Upper lobe of left lung (tissue), 4 donors: ENCODE results near the gene THSD1.

ENCODE experiments used
- EP300 ChIP-seq, 4 donors: sonication (generic); formaldehyde crosslinking; IDR thresholded peaks; one replicate each; pipeline ENCODE4 v1.5.1; 2017; ENCODE audit warnings: antibody characterized with exemption in 4 of 4, control low read depth in 2 of 4
- POLR2A ChIP-seq, 4 donors: fragments of 450-650 bp; IDR thresholded peaks; one replicate each; pipeline ENCODE4 v1.5.1; 2016 to 2017; ENCODE audit warnings: antibody characterized with exemption in 4 of 4, mild to moderate bottlenecking in 2 of 4
- POLR2AphosphoS5 ChIP-seq, 2 donors: sonication (generic); formaldehyde crosslinking; IDR thresholded peaks; one replicate each; pipeline ENCODE4 v1.5.1; 2017; ENCODE audit warnings: antibody characterized with exemption in 2 of 2
- TF ChIP-seq, protein P1 (sequence below), 6 experiments: fragments of 450-650 bp in 4 of 6; fragments of 200-600 bp in 2 of 6; sonication (generic) in 2 of 6; IDR thresholded peaks; one replicate each; pipeline ENCODE4 v1.5.1; 2016 to 2019; ENCODE audit warnings: antibody characterized with exemption in 6 of 6

DNA sequence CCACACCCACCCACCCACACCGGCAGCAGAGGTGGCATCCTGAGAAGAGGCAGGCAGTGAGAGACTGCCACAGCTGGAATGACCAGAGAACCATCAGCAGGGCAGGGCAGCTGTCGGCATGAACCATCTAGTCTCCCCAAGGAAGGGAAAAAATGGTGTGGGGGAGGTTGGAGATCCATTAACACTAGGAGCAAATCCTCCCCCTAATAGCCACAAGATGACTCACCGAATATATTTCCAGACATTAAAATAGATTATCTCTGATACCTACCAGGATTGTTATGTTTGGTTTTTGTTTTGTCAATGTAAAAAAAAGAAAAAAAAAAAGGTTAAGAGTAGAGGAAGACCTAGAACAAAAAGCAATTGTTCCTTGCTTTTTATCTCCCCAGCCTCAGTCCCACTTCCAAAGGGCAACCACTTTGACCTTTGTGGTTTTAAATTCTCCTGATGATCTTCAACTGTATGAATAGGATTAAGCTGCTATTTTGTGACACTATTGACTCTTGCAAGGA, 34.2 kb downstream of the THSD1 start:
- TF ChIP-seq, protein P1, sequence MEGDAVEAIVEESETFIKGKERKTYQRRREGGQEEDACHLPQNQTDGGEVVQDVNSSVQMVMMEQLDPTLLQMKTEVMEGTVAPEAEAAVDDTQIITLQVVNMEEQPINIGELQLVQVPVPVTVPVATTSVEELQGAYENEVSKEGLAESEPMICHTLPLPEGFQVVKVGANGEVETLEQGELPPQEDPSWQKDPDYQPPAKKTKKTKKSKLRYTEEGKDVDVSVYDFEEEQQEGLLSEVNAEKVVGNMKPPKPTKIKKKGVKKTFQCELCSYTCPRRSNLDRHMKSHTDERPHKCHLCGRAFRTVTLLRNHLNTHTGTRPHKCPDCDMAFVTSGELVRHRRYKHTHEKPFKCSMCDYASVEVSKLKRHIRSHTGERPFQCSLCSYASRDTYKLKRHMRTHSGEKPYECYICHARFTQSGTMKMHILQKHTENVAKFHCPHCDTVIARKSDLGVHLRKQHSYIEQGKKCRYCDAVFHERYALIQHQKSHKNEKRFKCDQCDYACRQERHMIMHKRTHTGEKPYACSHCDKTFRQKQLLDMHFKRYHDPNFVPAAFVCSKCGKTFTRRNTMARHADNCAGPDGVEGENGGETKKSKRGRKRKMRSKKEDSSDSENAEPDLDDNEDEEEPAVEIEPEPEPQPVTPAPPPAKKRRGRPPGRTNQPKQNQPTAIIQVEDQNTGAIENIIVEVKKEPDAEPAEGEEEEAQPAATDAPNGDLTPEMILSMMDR (IDR thresholded peaks at IDR 0.05) = no peak
- TF ChIP-seq POLR2AphosphoS5 (IDR thresholded peaks at IDR 0.05) (no peak), POLR2A (IDR thresholded peaks at IDR 0.05) (no peak), EP300 (IDR thresholded peaks at IDR 0.05) (no peak)
